ENCODE measurements around the gene SLC22A3.
"Not testable (repeated sequence)": the region's sequence is repeated elsewhere in the genome, so short reads cannot be mapped to it uniquely, and the experiment has no call there.

SLC22A3 gene

DNA sequence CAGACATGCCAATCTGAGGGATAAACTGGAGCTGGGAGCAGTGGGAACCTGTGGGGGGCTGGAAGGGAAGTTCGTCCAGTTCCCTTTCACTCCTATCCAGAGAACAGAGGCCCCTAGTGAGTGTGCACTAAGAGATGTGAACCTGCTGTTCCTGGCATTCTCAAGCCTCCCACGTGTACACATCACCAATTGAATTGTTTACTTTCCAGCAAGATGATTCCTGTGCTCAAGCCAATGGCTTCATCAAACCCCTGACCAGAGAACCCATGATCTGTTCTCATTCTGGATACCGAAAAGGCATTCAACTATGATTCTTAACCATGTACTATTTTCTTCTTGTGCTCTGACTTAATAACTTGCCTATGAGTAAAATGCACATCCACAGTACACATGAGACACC is 10.2 kb upstream of the SLC22A3 start:
- no peak for DNase-seq

DNA sequence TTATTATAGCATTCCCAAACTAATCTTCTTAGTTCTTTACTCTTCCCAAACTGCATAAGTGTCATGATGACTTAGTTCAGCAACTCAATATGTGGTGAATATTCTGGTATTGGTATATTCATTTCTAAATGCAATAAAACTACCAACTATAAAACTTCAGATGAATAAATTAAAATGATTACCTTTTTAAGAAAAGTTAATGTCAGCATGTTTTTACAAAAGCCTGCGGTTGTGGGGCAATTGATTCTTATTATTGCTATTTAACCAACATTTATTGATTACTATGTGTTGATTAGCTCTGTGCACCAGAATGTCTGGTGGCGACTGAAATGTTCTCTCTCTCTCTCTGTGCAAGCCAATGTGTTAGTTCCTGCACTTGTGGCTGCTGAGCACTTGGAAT is 5.0 kb upstream of the SLC22A3 start:
- no peak for DNase-seq

GRCh38 chr6:160344271-160344670 is 3.9 kb upstream of the SLC22A3 start:
- no peak for DNase-seq

DNA sequence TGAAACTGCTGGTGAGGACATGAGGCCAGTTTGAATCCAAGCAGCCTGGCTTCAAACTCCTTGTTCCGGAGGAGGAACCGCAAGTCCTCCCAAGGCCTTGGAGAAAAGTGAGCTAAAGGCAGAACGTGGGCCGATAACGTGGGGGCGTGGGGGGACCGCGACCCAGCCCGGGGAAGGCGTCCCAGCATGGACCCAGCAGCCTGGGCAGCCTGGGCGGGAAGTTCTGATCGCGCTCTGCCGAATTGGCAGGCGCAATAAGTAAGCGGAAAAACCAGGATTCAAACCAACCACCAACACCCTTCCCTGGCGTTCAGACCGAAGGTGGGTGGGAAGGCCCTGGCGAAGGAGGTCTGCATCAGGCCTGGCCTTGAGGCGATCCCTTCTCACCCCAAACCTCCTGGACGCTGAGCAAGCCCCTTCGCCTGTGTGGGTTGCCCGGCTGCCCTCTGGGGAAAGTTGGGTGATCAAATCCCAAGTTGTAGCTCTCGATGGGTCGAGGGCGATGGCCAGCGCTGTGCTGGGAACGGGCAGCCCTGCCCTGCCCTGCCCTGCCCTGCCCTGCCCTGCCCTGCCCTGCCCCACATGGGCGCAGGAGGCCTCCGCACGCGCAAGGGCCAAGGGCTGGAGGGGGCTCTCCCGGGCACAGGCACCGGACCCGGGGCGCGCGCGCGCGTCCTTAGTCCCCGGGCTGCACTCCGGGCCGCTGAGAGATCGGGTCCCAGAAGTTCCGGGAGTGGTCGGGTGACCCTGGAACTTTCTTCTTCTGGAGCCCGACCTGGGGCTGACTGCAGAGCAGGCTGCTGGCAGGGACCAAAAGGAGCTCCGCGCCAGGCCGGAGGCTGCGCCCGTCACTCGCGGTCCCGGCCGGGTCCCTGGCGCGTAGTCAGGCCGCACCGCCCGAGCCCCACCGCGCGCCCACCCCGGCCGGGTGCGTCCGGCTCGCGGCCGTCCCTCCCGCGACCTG is 637 bp upstream of the SLC22A3 start:
- no peak for DNase-seq

DNA sequence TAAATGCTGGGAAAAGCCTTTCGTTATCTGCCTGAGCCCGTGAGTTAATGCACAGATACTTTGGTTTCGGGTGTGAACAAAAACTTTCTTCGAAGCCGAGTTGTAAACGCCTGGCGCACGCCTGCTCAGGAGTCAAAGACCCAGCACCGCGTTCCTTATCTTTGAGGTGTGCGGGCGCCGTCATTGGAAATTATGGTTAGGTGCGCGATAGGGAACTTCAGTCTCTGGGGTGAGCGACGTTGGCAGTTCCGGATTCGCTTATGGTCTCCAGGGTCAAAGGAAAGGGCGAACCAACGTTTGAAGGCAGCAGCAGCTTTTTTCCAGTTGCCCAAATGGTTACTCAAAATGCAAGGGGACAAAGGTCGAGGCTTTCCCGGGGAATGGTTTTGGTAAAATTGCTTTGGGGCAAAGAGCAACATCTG is 853 bp downstream of the SLC22A3 start:
- DNase-seq: no peak

DNA sequence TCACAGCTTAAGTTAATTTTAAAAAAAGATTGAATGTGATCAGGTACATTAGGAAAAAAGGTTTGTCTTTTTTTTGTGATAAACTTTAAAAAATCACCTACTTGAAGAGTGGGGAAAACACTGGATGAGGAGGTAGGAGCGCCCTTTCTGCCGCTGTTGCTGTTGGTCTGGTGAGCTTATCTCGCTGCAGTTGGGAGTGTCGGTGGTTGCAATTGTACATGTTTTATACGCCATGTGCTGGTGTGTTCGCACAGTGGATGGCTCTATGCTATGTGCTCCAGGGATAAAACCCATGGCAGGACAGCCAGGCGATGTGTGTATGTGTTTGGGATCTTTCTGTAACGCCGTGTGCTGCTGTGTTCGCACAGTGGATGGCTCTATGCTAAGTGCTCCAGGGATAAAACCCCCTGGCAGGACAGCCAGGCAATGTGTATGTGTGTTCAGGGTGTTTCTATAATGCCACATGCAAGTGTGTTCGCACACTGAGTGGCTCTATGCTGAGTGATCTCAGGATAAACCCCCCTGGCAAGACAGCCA is 1.7 kb downstream of the SLC22A3 start:
- no peak for DNase-seq

- DNase-seq: no peak
Measured at GRCh38 chr6:160353950-160354496, 5.8 kb downstream of the SLC22A3 start.

DNA sequence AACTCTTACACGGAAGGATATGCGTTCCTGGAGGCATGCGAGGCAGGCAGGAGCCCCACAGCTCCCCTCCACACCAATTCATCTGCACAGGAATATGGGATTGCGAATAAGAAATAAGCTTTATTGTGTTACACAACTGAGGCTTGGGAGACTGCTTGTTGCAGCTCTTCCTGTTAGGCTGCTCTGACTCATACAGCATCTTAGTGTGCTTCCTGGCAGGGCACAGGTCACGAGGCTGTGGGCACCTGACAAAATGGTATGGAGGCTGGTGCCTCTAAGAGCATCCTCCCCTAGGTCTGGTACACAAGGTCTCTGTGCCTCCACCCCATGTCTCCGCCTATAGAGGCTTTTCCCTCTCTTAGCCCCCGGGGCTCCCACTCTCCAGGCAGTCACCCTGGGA is 6.8 kb downstream of the SLC22A3 start:
- no peak for DNase-seq

GRCh38 chr6:160356074-160356744 is 8.0 kb downstream of the SLC22A3 start:
- no peak for DNase-seq

- no peak for DNase-seq
Measured at GRCh38 chr6:160357088-160357487, 8.9 kb downstream of the SLC22A3 start.

- no peak for DNase-seq
Measured at GRCh38 chr6:160358225-160359119, 10.3 kb downstream of the SLC22A3 start.

DNA sequence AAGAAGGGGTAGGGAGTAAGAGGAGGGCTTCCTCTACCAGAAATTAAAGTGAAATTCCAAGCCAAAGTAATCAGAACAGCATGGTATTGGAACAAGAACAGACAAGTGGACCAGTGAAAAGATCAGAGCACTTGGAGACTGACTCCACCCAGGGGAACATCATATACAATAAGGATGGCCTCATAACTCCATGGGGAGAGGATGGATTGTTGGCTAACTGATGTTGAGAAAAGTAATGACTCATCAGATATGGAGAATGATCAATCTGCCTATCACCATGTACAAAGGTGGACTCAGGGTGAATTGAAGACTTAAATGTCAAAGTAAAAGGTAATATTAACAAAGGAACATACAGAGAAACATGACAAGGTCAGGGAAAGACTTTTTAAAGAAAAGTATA is 12.8 kb downstream of the SLC22A3 start:
- no peak for DNase-seq

DNA sequence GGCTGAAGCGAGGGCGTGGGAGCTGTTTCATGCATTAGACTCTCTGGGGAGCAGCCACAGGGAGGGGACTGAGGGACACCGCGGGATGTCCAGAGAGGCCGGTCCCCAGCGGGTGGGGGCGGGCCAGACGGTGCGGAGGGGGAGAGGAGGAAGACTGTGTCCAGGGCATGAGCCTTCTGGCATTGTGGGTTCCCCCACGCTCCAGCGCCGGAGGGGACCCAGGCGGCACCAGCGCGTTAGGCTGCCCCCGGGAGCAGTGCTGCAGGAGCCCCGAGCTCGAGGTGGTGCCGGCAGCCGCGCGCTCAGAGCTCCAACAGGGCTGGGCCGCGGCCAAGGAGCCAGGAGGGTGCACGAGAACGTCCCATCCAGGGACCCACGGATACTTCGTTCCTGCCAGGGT is 14.4 kb downstream of the SLC22A3 start:
- DNase-seq: no peak

- no peak for DNase-seq
Measured at GRCh38 chr6:160363016-160363996, 15.1 kb downstream of the SLC22A3 start.

DNA sequence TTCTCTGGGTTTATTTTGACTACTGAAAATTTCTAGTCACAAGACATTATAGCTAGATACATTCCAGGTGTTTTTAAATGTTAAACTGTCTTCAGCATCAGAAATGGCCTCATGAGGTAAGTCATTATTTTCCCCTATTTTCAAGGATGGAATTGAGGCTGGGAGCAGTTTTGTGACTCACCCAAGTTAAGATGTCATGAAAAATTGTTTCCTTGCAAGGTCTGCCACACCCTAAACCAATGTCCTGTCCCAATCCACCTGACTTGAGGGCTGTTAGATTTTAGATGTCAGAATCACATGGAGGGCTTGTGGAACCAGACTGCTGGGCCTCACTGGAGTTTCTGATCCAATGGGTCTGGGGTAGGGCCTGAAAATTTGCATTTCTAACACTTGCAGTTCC is 16.9 kb downstream of the SLC22A3 start:
- no peak for DNase-seq

GRCh38 chr6:160367798-160368547 is 19.8 kb downstream of the SLC22A3 start:
- no peak for DNase-seq

GRCh38 chr6:160368670-160369069 is 20.5 kb downstream of the SLC22A3 start:
- no peak for DNase-seq

- not testable (repeated sequence) for DNase-seq
Measured at GRCh38 chr6:160373601-160374000, 25.4 kb downstream of the SLC22A3 start.

DNA sequence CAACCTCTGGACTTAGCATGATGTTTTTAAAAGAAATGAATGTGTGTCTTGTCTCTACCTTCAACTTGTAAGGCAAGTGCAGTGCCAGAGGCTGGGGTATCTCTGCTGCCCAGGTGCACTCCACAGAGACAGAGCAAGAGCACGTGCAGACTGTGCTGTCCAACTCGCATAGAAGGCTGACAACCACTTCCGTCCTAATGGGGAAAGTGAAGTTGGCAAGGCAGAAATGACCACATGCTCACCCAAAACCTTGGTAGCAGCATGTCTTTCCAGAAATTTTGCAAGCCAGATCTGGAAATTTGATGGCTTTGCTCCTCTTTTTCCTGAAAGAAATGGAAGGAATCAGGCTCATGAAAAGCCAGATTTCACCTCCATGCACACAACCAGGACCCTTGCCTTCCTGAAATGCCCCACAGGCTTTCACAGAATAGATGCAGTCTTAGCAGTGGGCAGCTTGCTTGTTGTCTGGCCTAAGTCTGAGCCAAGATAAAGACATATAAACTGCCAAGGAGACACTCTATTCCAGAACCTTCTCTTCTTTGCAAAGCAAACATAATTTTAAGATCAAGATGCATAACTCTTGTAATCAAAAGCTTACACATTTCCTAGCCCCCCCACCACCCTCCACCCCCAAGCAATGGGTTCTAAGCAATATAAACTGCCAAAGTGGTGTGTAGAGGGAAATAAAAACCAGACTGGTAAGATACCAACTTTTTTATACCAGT is 26.8 kb downstream of the SLC22A3 start:
- no peak for DNase-seq

DNA sequence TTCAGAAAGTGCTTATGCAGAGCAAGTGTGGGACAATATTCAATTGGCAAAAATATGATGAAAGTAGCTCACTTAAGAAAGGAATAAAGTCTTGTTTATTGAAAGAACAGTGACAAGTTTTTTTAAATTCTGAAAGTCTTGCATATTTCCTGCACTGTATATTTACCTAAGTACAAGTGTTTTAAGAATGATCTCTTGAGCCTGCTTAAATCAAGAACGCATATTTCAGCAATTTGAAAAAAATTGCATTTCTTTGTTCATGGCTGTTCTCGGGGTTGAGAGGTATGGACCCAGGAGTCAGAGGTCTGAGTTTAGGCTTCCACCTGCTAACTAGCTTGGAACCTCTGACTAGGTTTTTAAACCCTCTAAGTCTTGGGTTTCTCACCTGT is 27.4 kb downstream of the SLC22A3 start:
- DNase-seq: no peak
